ENCODE results near the gene PARP9.
"Not testable (repeated sequence)": the region's sequence is repeated elsewhere in the genome, so short reads cannot be mapped to it uniquely, and the experiment has no call there.

Gene PARP9

DNA sequence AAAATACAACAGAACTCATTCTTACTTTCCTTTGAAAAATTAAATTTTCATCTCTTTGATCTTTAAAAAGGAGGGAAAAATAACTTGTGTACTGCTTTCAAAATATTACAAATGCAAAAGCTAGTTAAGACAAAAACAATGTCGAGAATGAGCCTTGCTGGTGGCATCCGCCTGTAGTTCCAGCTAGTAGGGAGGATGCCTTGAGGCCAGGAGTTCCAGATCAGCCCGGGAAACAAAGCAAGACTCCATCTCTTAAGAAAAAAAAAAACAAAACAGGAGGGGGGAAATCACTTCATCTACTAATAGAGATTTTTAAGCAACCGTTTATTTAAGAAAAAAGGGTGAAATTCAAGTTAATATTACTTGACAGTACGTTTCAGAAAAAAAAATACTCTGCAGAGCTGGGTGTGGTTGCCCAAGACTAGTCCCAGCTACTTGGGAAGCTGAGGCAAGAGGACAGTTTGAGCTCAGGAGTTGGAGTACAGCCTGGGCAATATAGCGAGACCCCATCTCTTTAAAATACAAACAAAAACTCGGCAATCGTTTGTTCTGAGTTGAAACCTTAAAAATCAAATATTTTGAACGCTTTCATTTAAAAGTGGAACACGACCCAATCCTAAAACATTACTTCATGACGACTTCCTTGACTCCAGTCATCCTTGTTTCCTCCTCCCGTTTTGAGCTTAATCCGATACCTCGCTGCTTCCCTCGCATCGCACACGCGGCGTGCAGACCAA, 50.5 kb downstream of the PARP9 start:
- ATAC-seq (ENCODE audit: low read depth) (no peak), DNase-seq (ENCODE audit: low spot score) (no peak)
- H3K4me3 ChIP-seq (ENCODE audit: severe bottlenecking): peak overlapping the region; percentile 100
- no peaks in the 10 kb centered on the region for H3K27me3 ChIP-seq (ENCODE audit: insufficient read depth, poor library complexity, severe bottlenecking)
- peaks cover 16% of the 10 kb centered on the region for H3K36me3 ChIP-seq (ENCODE audit: low read depth)
- no peaks in the 10 kb centered on the region for H3K9me3 ChIP-seq (ENCODE audit: severe bottlenecking)
- TF ChIP-seq, protein P1, sequence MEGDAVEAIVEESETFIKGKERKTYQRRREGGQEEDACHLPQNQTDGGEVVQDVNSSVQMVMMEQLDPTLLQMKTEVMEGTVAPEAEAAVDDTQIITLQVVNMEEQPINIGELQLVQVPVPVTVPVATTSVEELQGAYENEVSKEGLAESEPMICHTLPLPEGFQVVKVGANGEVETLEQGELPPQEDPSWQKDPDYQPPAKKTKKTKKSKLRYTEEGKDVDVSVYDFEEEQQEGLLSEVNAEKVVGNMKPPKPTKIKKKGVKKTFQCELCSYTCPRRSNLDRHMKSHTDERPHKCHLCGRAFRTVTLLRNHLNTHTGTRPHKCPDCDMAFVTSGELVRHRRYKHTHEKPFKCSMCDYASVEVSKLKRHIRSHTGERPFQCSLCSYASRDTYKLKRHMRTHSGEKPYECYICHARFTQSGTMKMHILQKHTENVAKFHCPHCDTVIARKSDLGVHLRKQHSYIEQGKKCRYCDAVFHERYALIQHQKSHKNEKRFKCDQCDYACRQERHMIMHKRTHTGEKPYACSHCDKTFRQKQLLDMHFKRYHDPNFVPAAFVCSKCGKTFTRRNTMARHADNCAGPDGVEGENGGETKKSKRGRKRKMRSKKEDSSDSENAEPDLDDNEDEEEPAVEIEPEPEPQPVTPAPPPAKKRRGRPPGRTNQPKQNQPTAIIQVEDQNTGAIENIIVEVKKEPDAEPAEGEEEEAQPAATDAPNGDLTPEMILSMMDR (IDR thresholded peaks at IDR 0.05; ENCODE audit: poor library complexity, severe bottlenecking): no peak
- H3K27ac ChIP-seq (ENCODE audit: poor library complexity, severe bottlenecking): peak overlapping the region; percentile 88
- H3K4me1 ChIP-seq (ENCODE audit: insufficient read depth, poor library complexity, severe bottlenecking): peaks cover 16% of the 10 kb centered on the region

DNA sequence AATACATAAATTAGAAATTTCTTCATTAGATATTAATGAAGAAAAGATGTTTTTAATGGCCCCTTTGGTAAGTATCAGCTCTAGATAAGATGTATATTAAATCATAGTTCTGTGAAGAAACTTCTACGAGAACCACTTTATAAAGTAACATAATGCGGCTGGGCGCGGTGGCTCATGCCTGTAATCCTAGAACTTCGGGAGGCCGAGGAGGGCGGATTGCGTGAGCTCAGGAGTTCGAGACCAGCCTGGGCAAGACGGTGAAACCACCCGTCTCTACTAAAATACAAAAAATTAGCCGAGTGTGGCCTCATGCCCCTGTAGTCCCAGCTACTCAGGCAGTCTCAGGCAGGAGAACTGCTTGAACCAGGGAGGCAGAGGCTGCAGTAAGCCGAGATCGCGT, 51.8 kb downstream of the PARP9 start:
- Histone ChIP-seq H3K27ac (ENCODE audit: poor library complexity, severe bottlenecking) (no peak overlapping the region), H3K4me3 (ENCODE audit: severe bottlenecking) (no peak overlapping the region), H3K4me1 (ENCODE audit: insufficient read depth, poor library complexity, severe bottlenecking) (peaks cover 16% of the 10 kb centered on the region), H3K27me3 (ENCODE audit: insufficient read depth, poor library complexity, severe bottlenecking) (no peaks in the 10 kb centered on the region), H3K36me3 (ENCODE audit: low read depth) (peaks cover 16% of the 10 kb centered on the region), H3K9me3 (ENCODE audit: severe bottlenecking) (no peaks in the 10 kb centered on the region)
- no peak for ATAC-seq (ENCODE audit: low read depth)
- TF ChIP-seq, protein P1 (IDR thresholded peaks at IDR 0.05; ENCODE audit: poor library complexity, severe bottlenecking): no peak
- no peak for DNase-seq (ENCODE audit: low spot score)

DNA sequence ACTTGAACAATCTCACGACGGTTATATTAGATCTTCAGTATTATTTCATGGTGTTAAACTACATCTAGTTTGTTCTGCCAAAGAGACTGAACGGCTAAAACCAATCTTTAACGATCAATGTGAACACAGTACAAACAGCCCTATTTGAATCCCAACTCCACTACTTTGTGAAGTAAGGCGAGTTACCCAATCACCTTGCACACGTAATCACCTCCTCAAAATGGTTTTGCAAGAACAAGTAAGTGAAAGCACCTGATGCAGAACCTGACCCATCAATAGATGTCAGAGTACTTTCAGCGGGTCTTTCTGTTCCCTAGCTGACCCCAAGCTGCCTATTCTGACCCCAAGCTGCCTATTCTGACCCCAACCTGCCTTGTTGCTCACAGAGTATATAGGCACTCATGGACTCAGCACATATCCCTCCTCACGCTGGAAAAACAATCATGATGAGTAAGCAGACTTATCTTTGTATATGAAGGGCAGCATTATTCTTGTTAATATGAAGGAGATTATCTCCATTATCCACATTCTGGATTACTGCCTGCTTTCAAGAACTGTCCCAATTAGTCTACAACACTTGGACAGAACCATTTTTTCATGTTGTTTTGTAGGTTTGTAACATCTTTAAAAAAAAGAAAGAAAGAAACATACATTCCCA, 53.1 kb downstream of the PARP9 start:
- TF ChIP-seq, protein P1 (IDR thresholded peaks at IDR 0.05; ENCODE audit: poor library complexity, severe bottlenecking): no peak
- ATAC-seq (ENCODE audit: low read depth): no peak
- no peak overlapping the region for H3K27ac ChIP-seq (ENCODE audit: poor library complexity, severe bottlenecking)
- no peaks in the 10 kb centered on the region for H3K27me3 ChIP-seq (ENCODE audit: insufficient read depth, poor library complexity, severe bottlenecking)
- H3K36me3 ChIP-seq (ENCODE audit: low read depth): peaks cover 24% of the 10 kb centered on the region
- H3K4me3 ChIP-seq (ENCODE audit: severe bottlenecking): no peak overlapping the region
- H3K4me1 ChIP-seq (ENCODE audit: insufficient read depth, poor library complexity, severe bottlenecking): peaks cover 21% of the 10 kb centered on the region
- no peaks in the 10 kb centered on the region for H3K9me3 ChIP-seq (ENCODE audit: severe bottlenecking)
- DNase-seq (ENCODE audit: low spot score): no peak

DNA sequence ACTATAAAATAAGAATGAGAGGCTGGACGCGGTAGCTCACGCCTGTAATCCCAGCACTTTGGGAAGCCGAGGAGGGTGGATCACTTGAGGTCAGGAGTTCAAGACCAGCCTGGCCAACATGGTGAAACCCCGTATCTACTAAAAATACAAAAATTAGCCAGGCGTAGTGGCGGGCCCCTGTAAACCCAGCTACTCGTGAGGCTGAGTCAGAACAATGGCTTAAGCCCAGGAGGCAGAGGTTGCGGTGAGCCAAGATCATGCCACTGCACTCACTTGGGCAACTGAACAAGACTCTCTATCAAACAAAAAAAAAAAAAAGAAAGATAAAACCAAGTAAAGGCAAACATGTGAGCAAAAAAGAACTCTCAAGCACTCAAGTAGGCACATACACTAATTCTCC, 55.2 kb downstream of the PARP9 start:
- not testable (repeated sequence) for ATAC-seq (ENCODE audit: low read depth); H3K27ac ChIP-seq (ENCODE audit: poor library complexity, severe bottlenecking); H3K27me3 ChIP-seq (ENCODE audit: insufficient read depth, poor library complexity, severe bottlenecking); H3K9me3 ChIP-seq (ENCODE audit: severe bottlenecking); H3K4me3 ChIP-seq (ENCODE audit: severe bottlenecking); DNase-seq (ENCODE audit: low spot score)
- Histone ChIP-seq H3K36me3 (ENCODE audit: low read depth) (peaks cover 28% of the 10 kb centered on the region), H3K4me1 (ENCODE audit: insufficient read depth, poor library complexity, severe bottlenecking) (peaks cover 21% of the 10 kb centered on the region)

DNA sequence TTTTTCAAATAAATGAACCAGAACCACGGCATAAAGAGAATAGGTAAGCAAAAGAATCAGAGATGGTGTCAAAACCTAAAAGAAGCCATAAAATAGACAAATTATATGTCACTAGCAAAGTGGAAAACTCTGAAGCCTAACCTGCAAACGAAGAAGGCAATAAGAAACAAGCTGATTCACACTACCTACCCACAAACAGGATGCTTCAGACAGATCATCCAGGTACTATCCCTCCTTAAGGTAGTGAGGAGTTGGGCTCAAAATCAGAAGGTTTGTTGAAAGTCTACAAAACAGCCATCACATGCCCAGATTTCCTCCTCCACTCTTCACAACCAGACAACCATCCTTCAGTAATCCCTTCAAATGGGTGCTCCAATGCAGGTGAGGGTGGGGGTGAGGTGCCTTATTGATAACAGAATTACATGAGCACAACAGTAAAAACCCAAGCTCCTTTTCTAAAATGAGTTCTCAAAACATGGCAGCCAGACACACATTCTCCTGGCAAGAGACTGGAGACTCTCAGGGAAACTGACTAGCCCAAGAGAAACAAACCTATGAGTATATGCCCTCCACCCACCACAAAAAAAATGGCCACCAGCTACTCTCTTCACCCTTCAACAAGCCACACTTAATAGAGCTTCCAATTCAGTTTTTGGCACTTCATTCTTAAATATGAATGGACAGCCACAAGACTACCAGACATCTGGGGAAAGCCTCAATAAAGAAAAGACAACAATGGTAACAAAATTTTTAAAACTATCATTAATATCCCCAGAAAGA, 55.8 kb downstream of the PARP9 start:
- TF ChIP-seq, protein P1 (IDR thresholded peaks at IDR 0.05; ENCODE audit: poor library complexity, severe bottlenecking): no peak
- Histone ChIP-seq H3K4me1 (ENCODE audit: insufficient read depth, poor library complexity, severe bottlenecking) (peaks cover 20% of the 10 kb centered on the region), H3K27ac (ENCODE audit: poor library complexity, severe bottlenecking) (no peak overlapping the region), H3K36me3 (ENCODE audit: low read depth) (peaks cover 34% of the 10 kb centered on the region), H3K27me3 (ENCODE audit: insufficient read depth, poor library complexity, severe bottlenecking) (no peaks in the 10 kb centered on the region), H3K9me3 (ENCODE audit: severe bottlenecking) (no peaks in the 10 kb centered on the region), H3K4me3 (ENCODE audit: severe bottlenecking) (no peak overlapping the region)
- no peak for DNase-seq (ENCODE audit: low spot score)
- no peak for ATAC-seq (ENCODE audit: low read depth)
